ENCODE results near the gene CD83.

- TF ChIP-seq POLR2A (IDR thresholded peaks at IDR 0.05) (no peak), CTCF (IDR thresholded peaks at IDR 0.05) (no peak)
Observed at GRCh38 chr6:14086701-14087100, 30.9 kb upstream of the CD83 start.

All from uterus (tissue), 2 donors.